Ovary (tissue), 9 donors: Measurements from ENCODE around the gene WNT4. TPM values are rescaled to one million over a fixed set of nuclear protein-coding genes. Genes with fewer than 3 reads are reported as not detected.
"Not testable (repeated sequence)": the region's sequence is repeated elsewhere in the genome, so short reads cannot be mapped to it uniquely, and the experiment has no call there.

Experiments
- DNase-seq, 5 donors: peaks; one replicate each; pipeline ENCODE4 v3.0.0-alpha.2; 2019 to 2020
- H3K27ac ChIP-seq, 2 donors: fragments of 200-600 bp; one replicate each; pipeline versions ENCODE4 v1.5.1 to v1.8.0; 2019 to 2022
- H3K27me3 ChIP-seq: fragments of 200-600 bp; one replicate; pipeline ENCODE4 v1.8.0; 2022
- H3K36me3 ChIP-seq: fragments of 200-600 bp; sonication (generic); one replicate; pipeline ENCODE4 v1.5.1; 2019
- H3K4me1 ChIP-seq: one replicate; pipeline ENCODE4 v1.8.1; 2013; ENCODE audit warnings: mild to moderate bottlenecking, moderate library complexity; ENCODE audit not compliant: insufficient read depth
- H3K4me3 ChIP-seq: fragments of 200-600 bp; sonication (generic); one replicate; pipeline ENCODE4 v1.5.1; 2017
- H3K9me3 ChIP-seq, 2 donors: fragments of 200-600 bp in 1 of 2; sonication (generic) in 1 of 2; one replicate each; pipeline versions ENCODE4 v1.5.1 to v1.8.1; 2013 to 2019; ENCODE audit warnings: mild to moderate bottlenecking in 1 of 2, moderate library complexity in 1 of 2
- EP300 ChIP-seq: sonication (generic); formaldehyde crosslinking; IDR thresholded peaks from one replicate; pipeline ENCODE4 v1.6.1; 2017; ENCODE audit warnings: antibody characterized with exemption
- POLR2A ChIP-seq: fragments of 450-650 bp; IDR thresholded peaks from one replicate; pipeline ENCODE4 v1.6.1; 2017; ENCODE audit warnings: antibody characterized with exemption, mild to moderate bottlenecking, moderate library complexity
- WGBS, 3 donors: extraction: QIAGEN DNeasy Blood & Tissue Kit in 1 of 3; methylation state at CpG; one replicate each; pipeline versions ENCODE4 v1.1.5 to v1.1.7; 2013 to 2017; 5-methylcytosine and 5-hydroxymethylcytosine counted together
- intact Hi-C, 4 donors: fragments of 100-400 bp; cut with DNase I; formaldehyde crosslinking; loops; one replicate each; pipeline versions ENCODE4 v1.11.0 to v1.15.1; 2022 to 2023
- polyA plus RNA-seq, 2 donors: library from polyadenylated mRNA; stranded (reverse); fragments of 200-250 nt in 1 of 2; fragments of 350-450 nt in 1 of 2; fragmentation: Illumina TruSeq in 1 of 2; extraction: RNeasy Lipid Tissue Mini Kit (QIAGEN cat#74804) in 1 of 2; gene quantifications; one replicate each; pipeline ENCODE4 v1.2.3, GENCODE V29; 2013 to 2014
- total RNA-seq, 7 donors: library from RNA; depleted of rRNA in 2 of 7; stranded (reverse); fragments of >200 nt in 2 of 7; fragmentation: NEBNext Ultra II Directional in 3 of 7; extraction: Animal tissue kit (Norgen Biotek cat#: 25700) in 3 of 7; gene quantifications; one replicate each; pipeline versions ENCODE4 v1.1.0 to v1.2.4, GENCODE V29; 2016 to 2023
- TF ChIP-seq, protein P1 (sequence below), 3 donors: fragments of 450-650 bp in 2 of 3; fragments of 200-600 bp in 1 of 3; IDR thresholded peaks; one replicate each; pipeline versions ENCODE4 v1.5.1 to v1.8.0; 2016 to 2022; ENCODE audit warnings: antibody characterized with exemption in 3 of 3, mild to moderate bottlenecking in 1 of 3
- donor health status: DM: no; HTN: no; CAD: no; lungs with moderate emphysema.
- donor health status: DM: no; HTN: no; CAD: no.
- donor health status: Bipolar disorder and iron deficiency.
- donor health status: DM: yes; HTN: yes; CAD: no.
- donor health status: DM: no; HTN: no; CAD: no.
- donor health status: DM: yes; HTN: yes; CAD: no.

The WNT4 gene
- total and polyA plus RNA-seq, 9 donors, result 3.7 to 125 (median 17.2) TPM

DNA sequence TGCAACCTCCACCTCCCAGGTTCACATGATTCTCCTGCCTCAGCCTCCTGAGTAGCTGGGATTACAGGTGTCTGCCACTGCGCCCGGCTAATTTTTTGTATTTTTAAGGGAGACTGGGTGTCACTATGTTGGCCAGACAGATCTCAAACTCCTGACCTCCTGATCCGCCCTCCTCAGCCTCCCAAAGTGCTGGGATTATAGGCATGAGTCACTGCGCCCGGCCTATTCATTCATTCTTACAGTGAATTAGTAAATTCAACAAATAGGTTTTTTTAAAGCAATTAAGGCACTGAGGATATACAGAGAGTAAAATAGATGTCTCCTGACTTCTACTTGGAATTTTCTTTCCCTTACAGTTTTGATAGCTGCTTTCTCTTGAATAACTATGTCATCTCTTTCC lies 46.9 kb downstream of the WNT4 start:
- Histone ChIP-seq H3K4me1 (no peaks in the 10 kb centered on the region), H3K4me3 (no peak overlapping the region), H3K27me3 (no peaks in the 10 kb centered on the region), H3K27ac (no peak overlapping the region), H3K9me3 (no peaks in the 10 kb centered on the region), H3K36me3 (no peaks in the 10 kb centered on the region)
- intact Hi-C loops, result no loop called here
- TF ChIP-seq EP300 (no peak), POLR2A (no peak)
- TF ChIP-seq, protein P1, sequence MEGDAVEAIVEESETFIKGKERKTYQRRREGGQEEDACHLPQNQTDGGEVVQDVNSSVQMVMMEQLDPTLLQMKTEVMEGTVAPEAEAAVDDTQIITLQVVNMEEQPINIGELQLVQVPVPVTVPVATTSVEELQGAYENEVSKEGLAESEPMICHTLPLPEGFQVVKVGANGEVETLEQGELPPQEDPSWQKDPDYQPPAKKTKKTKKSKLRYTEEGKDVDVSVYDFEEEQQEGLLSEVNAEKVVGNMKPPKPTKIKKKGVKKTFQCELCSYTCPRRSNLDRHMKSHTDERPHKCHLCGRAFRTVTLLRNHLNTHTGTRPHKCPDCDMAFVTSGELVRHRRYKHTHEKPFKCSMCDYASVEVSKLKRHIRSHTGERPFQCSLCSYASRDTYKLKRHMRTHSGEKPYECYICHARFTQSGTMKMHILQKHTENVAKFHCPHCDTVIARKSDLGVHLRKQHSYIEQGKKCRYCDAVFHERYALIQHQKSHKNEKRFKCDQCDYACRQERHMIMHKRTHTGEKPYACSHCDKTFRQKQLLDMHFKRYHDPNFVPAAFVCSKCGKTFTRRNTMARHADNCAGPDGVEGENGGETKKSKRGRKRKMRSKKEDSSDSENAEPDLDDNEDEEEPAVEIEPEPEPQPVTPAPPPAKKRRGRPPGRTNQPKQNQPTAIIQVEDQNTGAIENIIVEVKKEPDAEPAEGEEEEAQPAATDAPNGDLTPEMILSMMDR (IDR thresholded peaks at IDR 0.05), result no peak
- DNase-seq, result no peak
- 91 to 95% (median 93%) methylated on average over 5 of the region's 5 CpGs for WGBS, 3 donors

- 93 to 97% (median 96%) methylated on average over 1 of the region's 1 CpG for WGBS, 3 donors
Measured at GRCh38 chr1:22093513-22093912, 49.4 kb downstream of the WNT4 start.

DNA sequence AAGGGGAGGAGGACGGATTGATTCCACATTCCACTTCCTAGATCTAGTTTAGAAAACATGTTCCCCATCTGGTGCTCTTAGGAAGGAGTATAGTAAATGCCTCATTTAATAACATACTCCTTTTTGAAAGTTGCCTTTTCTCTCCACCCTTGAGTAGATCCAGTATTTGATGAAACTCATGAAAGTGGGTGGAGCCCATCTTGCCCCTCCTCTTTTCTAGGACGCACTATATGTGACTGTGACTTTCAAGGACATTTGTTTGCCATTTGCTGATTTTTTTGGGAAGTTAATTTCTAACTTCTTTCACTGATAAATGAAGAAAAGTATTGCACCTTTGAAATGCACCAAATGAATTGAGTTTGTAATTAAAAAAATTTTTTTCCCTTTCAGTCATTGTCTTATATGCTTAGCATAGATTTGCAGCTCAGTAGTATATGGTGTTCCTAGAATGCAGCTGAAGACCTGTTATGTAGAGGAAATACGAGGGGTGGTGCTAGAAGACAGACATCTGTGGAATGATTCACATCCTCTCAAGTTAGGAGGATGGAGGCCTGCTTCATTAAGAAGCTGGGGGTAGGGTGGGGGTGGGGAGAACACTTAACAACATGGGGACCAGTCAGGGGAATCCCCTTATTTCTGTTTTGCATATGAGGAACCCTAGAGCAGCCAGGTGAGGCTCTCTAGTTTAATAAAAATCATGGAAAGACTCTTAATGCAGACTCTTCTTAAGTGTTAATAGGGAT lies 50.7 kb downstream of the WNT4 start:
- not testable (repeated sequence) for H3K36me3 ChIP-seq, DNase-seq, H3K4me3 ChIP-seq, H3K27me3 ChIP-seq, H3K4me1 ChIP-seq, H3K9me3 ChIP-seq, H3K27ac ChIP-seq
- intact Hi-C loops, result loop anchor here in 1 of 4 donors (5.0 kb wide), 1 partner anchor 1650 kb away; the partner anchor contains the start of gene ELOA
- WGBS, 3 donors, result 41 to 56% (median 56%) methylated on average over 3 of the region's 3 CpGs

More at GRCh38 chr1:22093513-22093912, 49.4 kb downstream of the WNT4 start:
- intact Hi-C loops, result loop anchor here in 1 of 4 donors (5.0 kb wide), 1 partner anchor 1649 kb away; the partner anchor contains the start of gene ELOA
- Histone ChIP-seq H3K27ac (no peak overlapping the region), H3K4me3 (no peak overlapping the region), H3K36me3 (no peaks in the 10 kb centered on the region), H3K4me1 (peaks cover 8% of the 10 kb centered on the region), H3K9me3 (no peaks in the 10 kb centered on the region), H3K27me3 (no peaks in the 10 kb centered on the region)
- TF ChIP-seq POLR2A (no peak), EP300 (no peak)
- TF ChIP-seq, protein P1 (IDR thresholded peaks at IDR 0.05), result no peak
- no peak for DNase-seq

DNA sequence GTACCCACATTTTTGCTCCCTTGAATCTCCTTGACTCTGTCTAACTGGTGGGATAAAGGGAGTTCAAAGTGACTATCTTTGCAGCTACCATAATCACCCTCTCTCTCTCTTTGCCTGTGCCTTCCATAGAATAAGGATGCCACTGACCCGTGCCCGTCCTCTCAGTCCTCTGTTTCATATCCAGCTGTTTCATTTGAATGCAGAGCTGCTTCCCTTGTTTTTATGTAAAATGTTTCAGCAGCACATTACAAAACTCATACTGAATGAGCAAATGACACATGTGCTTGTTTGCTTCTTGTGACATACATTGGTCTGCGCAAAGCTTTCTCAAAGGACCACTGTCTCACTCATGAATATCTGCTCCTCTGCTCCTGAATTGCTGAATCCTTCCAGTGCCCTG lies 52.0 kb downstream of the WNT4 start:
- WGBS, 3 donors, result 79 to 82% (median 79%) methylated on average over 3 of the region's 3 CpGs
- intact Hi-C loops, result loop anchor here in 2 of 4 donors (2.0 to 5.0 kb wide), 2 partner anchors 14 to 1651 kb away; partner anchors contain the start of gene ELOA (in 1 of the 2)
- Histone ChIP-seq H3K4me1 (peaks cover 8% of the 10 kb centered on the region), H3K9me3 (no peaks in the 10 kb centered on the region), H3K4me3 (no peak overlapping the region), H3K36me3 (no peaks in the 10 kb centered on the region), H3K27ac (no peak overlapping the region), H3K27me3 (no peaks in the 10 kb centered on the region)
- no peak for DNase-seq
- TF ChIP-seq EP300 (no peak), POLR2A (no peak)
- TF ChIP-seq, protein P1 (IDR thresholded peaks at IDR 0.05), result no peak

DNA sequence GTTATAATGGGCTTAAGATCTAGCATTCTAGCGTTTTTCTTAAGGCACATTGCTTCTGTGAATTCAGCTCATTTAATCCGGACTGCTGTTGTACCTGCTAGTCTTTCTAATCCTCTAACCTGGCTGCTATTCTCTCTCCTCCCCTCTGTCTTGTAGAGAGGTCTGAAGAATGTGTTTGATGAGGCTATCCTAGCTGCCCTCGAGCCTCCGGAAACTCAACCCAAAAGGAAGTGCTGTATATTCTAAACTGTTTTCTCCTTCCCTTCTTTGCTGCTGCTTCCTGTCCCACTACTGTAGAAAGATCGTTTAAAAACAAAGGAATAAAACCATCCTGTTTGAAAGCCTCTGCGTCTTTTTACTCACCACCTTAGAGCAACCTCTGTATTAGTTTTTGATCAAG lies 53.1 kb downstream of the WNT4 start:
- no peaks in the 10 kb centered on the region for H3K27me3 ChIP-seq
- H3K27ac ChIP-seq, result no peak overlapping the region
- no peak overlapping the region for H3K4me3 ChIP-seq
- H3K36me3 ChIP-seq, result no peaks in the 10 kb centered on the region
- DNase-seq, result no peak
- intact Hi-C loops, result loop anchor here in 2 of 4 donors (2.0 to 5.0 kb wide), 2 partner anchors 13 to 1653 kb away; partner anchors contain the start of gene ELOA (in 1 of the 2)
- WGBS, 3 donors, result 19 to 21% (median 20%) methylated on average over 6 of the region's 6 CpGs
- H3K4me1 ChIP-seq, result peaks cover 8% of the 10 kb centered on the region
- TF ChIP-seq EP300, result no peak
- no peak for TF ChIP-seq POLR2A
- TF ChIP-seq, protein P1 (IDR thresholded peaks at IDR 0.05), result no peak
- H3K9me3 ChIP-seq, result no peaks in the 10 kb centered on the region
